GM18505 (cell line): ENCODE results near the gene FUT4.
A peak's percentile ranks its signal among the peaks of the same experiment; 100 is the strongest.
"Not testable (repeated sequence)": the region's sequence is repeated elsewhere in the genome, so short reads cannot be mapped to it uniquely, and the experiment has no call there.

ENCODE experiments used
- ATAC-seq: cut with Tn5 transposase; IDR thresholded peaks from one replicate; pipeline ENCODE4 v1.9.1; 2021; ENCODE audit not compliant: unreplicated experiment
- POLR2A ChIP-seq: IDR thresholded peaks from 4 replicates; pipeline ENCODE4 v1.6.1; 2011; ENCODE audit warnings: borderline replicate concordance; ENCODE audit not compliant: insufficient read depth, insufficient read length; ENCODE audit errors: extremely low read depth

Gene FUT4

GRCh38 chr11:94563848-94564467 lies 20.2 kb downstream of the FUT4 start:
- no peak for TF ChIP-seq POLR2A
- ATAC-seq = no peak

DNA sequence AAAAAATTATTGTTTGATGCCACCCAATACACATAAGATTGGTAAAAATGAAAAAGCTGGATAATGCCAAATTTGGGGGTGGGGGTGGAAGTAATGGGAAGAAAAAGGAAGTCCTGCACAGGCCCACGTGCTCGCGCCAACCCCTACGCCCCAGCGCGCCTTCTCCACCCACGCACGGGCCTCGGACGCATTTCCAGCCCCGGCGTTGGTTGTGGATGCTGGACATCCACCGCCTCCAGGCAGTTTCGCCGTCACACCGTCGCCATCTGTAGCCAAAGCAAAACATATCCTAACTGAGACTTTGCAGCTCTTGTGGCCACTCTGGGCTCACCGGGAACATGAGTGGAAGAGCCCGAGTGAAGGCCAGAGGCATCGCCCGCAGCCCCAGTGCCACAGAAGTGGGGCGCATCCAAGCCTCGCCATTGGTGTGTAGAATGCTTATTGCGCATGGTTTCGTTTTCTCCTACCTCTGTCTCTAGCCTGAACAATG lies 23.5 kb downstream of the FUT4 start, which contains the start of gene PIWIL4:
TSS of gene PIWIL4 (plus strand) at position 188 of the 490 bp plus-strand sequence. CDS start at position 339, 151 bp downstream.
- ATAC-seq = no peak
- TF ChIP-seq POLR2A = no peak

DNA sequence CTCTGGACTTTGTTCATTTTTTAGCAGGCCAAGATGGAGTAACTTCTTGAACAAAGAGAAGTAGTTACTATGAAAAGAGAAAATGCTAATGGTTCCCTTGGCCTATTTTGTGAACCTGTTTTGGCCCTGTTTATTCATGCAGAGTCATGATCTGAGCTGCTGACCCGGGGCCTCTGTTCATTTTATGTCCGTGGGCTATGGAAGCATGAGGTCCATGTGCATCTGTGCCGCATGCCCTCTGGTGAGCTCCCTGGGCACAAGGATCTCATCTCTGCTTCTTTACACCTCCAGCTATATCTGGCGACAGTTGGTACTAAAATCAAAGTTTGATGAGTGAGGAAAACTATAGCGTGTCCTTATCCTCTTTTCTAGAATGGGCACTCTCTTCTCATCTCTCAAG lies 24.5 kb downstream of the FUT4 start:
- no peak for TF ChIP-seq POLR2A
- ATAC-seq = no peak

- ATAC-seq = no peak
- TF ChIP-seq POLR2A = no peak
Measured at GRCh38 chr11:94568717-94569116, 25.0 kb downstream of the FUT4 start.

DNA sequence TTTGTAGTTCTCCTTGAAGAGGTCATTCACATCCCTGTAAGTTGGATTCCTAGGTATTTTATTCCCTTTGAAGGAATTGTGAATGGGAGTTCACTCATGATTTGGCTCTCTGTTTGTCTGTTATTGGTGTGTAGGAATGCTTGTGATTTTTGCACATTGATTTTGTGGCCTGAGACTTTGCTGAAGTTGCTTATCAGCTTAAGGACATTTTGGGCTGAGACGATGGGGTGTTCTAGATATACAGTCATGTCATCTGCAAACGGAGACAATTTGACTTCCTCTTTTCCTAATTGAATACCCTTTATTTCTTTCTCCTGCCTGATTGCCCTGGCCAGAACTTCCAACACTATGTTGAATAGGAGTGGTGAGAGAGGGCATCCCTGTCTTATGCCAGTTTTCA lies 29.3 kb downstream of the FUT4 start:
- ATAC-seq = not testable (repeated sequence)

DNA sequence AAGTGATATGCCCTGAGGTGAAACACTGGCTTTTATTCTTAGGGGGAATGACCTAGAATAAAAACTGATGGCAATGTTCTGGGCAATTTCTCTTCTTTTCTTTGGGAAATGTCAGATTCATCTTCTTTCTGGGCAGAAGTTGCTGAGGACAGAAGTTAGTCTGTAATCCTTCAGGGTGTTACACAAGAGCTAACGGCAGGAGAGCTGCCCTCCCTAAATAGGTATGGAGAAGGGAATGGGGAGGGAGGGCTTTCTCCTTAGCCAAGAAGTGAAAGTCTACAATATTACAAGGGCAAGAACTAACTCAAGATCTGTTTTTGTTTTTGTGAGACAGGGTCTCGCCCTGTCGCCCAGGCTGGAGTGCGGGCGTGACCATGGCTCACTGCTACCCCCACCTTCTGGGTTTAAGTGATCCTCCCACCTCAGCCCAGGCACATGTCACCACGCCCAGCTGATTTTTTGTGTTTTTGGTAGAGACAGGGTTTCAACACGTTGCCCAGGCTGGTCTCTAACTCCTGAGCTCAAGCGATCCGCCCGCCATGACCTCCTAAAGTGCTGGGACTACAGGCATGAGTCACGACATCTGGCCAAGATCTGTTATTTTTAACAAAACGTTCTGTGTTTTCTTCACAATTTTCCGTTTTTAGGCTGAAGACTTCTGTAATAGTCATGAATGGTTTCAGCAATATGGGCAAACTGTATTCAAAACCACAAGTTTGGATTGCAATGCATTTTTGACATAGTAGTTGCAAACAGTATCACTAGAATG lies 30.7 kb downstream of the FUT4 start:
- ATAC-seq = no peak

DNA sequence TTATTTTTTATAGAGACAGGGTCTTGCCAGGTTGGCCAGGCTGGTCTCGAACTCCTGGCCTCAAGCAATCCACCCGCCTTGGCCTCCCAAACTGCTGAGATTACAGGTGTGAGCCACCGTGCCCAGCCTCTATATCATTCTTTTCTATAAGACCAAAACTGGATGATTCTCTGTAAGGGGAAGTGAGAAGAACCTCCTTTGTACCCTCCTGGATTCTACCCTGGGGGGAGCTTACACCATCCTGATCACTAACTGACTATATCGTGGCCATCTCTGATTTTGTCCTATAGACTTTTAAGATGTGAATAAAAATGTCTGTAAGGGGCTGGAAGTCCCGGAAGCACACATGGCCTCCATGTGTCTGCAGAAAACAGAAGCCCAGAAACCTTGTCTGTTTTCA lies 32.6 kb downstream of the FUT4 start:
- TF ChIP-seq POLR2A = no peak
- no peak for ATAC-seq

More for the DNA sequence above, 30.7 kb downstream of the FUT4 start:
- TF ChIP-seq POLR2A = no peak

GRCh38 chr11:94577841-94578240 lies 34.1 kb downstream of the FUT4 start:
- no peak for TF ChIP-seq POLR2A
- no peak for ATAC-seq

DNA sequence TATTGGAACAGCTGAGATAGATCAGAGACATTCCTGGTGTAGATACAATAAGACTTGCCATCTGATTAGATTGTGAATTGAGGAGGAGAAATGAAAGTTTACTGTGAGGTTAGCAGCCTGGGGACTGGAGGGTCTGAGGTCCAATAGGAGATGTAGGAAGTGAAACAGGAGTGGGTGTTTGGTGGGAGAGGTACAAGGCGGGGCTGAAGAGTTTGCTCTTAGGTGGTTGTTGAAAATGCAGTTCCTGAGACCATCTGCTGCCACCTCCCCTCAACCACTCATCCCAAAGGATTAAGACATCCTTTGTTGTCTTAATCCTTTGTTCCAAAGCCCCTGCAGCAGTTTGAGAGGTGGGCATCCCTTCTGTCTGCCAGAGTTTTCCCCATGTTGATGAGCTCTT lies 38.2 kb downstream of the FUT4 start:
- peak; percentile 54 for ATAC-seq
- TF ChIP-seq POLR2A = no peak

DNA sequence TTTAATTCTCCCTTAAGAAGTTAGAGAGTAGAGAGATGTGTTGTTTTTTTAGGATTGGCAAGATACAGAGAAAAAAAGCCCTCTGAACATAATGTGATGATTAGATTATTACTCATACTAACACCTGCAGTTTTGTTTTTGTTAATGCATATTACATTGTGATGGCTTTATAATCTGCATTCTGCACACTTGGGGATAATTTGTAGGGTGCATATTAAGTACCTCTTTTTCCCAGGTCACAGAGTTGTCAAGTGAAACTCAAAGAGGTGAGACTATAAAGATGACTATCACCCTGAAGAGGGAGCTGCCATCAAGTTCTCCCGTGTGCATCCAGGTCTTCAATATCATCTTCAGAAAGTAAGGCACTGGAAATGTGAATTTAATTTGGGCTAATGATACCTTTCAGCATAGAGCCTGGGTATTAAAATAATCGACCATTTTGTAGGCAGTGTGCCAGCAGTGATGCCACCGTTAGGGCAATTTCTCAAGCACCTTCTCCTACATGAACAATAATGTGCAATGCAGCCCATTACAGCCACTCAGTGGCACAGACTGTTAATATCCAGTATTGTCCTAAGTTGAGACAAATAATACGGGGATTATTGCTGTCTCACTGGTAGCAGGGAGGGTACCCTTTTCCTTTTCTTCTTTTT lies 39.6 kb downstream of the FUT4 start:
- ATAC-seq = no peak
- no peak for TF ChIP-seq POLR2A

DNA sequence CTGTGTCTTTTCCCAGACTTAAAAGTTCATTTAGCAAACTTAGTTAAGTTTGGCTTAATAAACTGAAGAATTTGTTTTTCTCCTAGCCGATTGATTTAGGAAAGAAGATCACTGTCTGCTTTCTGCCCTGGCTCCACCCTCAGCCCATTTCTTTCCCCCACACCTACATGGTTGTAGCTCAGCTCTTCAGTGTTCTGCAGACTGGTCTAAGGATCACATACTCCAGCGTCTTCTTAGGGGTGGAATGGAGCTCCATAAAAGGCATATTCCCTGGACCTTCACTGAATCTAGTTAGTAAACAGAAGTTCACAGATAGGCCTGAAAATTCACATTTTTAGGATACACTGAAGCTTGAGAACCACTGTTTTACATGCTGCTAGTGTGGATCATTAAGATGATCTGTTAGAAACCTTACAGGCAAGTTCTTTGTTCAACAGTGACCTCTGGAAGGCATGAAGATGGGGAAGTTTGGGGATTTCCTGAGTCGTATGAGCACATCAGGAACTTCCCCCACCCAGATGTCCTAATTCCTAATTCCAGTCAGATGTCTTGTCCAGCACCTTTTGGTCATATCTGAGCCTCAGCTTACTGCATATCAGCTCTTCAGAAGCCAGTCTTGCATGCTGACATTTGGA lies 40.3 kb downstream of the FUT4 start:
- TF ChIP-seq POLR2A = no peak
- ATAC-seq = peak; percentile 39

DNA sequence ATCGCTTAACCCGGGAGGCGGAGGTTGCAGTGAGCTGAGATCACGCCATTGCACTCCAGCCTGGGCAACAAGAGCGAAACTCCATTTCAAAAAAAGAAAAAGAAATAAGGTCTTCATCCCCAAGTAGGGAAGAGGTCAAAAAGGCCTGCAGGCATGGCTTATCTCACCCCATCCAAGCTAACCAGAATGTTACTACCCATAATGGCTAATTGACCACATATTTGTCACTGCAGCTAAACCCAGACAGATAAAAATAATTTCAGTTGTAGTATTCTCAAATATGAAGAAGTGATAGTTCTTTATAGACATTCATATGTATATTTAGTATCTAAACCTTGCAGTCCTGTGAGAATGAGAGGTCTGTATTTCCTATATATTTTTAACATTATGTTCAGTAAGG lies 41.3 kb downstream of the FUT4 start:
- ATAC-seq = no peak
- TF ChIP-seq POLR2A = no peak

DNA sequence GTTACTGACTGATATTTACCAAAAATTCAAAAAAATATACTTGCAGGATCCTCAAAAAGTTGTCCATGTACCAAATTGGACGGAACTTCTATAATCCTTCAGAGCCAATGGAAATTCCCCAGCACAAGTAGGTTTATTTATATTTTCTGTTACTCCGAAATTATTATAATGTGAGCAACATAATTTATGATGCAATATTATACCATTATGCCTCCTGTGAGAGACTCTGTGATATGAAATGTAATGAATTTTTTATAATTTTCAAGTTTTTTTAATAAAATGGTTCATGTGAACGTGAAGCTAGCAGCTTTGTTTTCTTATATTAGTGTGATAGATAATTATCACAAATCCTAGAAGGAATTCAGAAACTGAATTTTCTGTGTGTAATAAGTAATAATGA lies 41.7 kb downstream of the FUT4 start:
- no peak for TF ChIP-seq POLR2A
- ATAC-seq = no peak
